GM12873 (cell line): ENCODE measurements around the gene PRR29.

Source experiments
- CTCF ChIP-seq: IDR thresholded peaks from 2 replicates; pipeline ENCODE4 v1.5.1; 2012; ENCODE audit warnings: low read depth, mild to moderate bottlenecking, moderate library complexity, low read length, control low read depth; ENCODE audit not compliant: insufficient read depth; ENCODE audit errors: missing control alignments

PRR29 gene

GRCh38 chr17:64004903-64005733 is 7.0 kb downstream of the PRR29 start:
- no peak for TF ChIP-seq CTCF

GRCh38 chr17:64005734-64006167 is 7.6 kb downstream of the PRR29 start:
- TF ChIP-seq CTCF, result no peak

DNA sequence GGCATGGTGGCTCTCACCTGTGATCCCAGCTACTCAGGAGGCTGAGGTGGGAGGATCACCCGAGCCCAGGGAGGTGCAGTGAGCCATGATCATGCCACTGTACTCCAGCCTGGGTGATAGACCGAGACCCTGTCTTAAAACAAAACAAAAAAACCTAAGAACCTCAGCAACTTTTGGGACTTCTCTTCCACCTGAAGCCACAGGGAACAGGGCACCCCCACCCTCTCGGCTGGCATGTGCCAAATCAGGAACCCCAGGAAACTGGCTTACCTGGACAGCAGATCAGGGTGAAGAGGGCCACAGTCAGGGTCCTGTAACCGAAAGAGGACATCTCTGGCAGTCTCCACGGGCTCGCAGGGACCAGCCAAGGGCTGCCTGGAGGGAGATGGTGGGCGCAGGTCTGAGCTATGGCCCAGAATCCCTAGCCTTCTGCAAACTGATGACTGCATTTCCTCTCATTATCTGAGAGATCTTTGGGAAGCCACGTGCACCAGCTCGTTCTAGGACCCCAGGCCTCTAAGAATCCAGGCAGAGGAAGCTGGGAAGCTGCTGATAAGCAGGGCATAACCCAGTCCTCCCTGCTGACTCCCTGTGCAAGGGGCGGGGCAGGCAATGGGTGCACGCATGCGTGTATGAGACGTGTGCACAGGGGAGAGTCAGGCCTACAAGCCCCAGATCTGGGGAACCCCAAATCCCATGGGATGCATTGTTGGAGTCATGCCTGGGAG is 8.4 kb downstream of the PRR29 start:
- no peak for TF ChIP-seq CTCF

GRCh38 chr17:64007838-64008282 is 9.7 kb downstream of the PRR29 start:
- no peak for TF ChIP-seq CTCF

- no peak for TF ChIP-seq CTCF
Measured at GRCh38 chr17:64008346-64008745, 10.2 kb downstream of the PRR29 start.

DNA sequence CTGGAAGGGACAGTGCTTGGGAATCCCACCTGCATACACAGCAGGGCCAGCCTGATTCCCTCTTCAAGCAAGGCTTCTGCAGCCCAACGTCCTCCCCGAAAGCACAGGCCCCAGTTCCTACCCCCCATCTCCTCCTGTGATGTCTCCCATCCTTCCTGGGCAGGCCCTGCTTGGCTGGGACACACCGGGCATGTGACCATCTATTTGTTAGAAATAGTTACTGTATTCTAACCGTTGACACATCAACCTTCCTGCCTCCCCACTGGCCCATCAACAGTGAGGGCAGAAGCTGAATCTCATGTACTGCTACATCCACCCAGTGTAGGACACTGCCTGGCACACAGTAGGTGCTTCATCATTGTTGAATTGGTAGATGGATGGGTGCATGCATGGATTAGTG is 10.7 kb downstream of the PRR29 start:
- no peak for TF ChIP-seq CTCF
